Measurements from ENCODE around the gene VAPA.
"Not testable (repeated sequence)": the region's sequence is repeated elsewhere in the genome, so short reads cannot be mapped to it uniquely, and the experiment has no call there.

GRCh38 chr18:9912285-9912684 lies 1.5 kb upstream of the VAPA start:
- not testable (repeated sequence) for TF ChIP-seq CTCF, POLR2A, POLR2AphosphoS5 (IDR thresholded peaks at IDR 0.05)

All from gastroesophageal sphincter (tissue), 3 donors.